ENCODE measurements around the gene ZNF597.

ZNF597 gene, protein sequence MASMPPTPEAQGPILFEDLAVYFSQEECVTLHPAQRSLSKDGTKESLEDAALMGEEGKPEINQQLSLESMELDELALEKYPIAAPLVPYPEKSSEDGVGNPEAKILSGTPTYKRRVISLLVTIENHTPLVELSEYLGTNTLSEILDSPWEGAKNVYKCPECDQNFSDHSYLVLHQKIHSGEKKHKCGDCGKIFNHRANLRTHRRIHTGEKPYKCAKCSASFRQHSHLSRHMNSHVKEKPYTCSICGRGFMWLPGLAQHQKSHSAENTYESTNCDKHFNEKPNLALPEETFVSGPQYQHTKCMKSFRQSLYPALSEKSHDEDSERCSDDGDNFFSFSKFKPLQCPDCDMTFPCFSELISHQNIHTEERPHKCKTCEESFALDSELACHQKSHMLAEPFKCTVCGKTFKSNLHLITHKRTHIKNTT

GRCh38 chr16:3443108-3444031 lies at the start of gene ZNF597, which contains the start of gene NAA60:
Gene ZNF597, minus strand, starts transcription at chr16:3443504. Its CDS starts 351 bp downstream, at chr16:3443153.
Gene NAA60, plus strand, starts transcription at chr16:3443680. Its CDS starts 32,548 bp downstream, at chr16:3476228.
- peaks cover 11% of the 10 kb centered on the region for H3K4me1 Mint-ChIP-seq

DNA sequence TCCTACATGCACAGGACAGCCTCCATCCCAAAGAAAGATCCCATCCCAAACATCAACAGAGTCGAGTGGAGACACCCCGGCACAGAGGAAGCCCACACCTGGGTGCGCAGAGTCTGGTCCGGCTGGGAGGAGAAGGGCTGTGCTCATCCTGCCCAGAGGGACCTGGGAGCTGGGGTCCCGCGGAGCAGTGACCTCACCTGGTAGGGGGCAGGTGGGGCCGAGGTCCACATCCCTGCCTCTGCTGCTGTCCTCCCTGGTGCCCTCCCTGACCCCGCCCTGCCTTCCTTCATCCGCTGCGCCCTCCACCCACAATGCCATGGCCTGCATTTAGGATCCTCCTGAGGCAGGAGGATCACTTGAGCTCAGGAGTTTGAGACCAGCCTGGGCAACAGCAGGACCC lies 49.1 kb upstream of the ZNF597 start:
- no peak overlapping the region for H3K4me3 Mint-ChIP-seq
- no peak for DNase-seq (ENCODE audit: low spot score in 2 of 2)
- peaks cover 5% of the 10 kb centered on the region for H3K4me1 Mint-ChIP-seq
- H3K27ac Mint-ChIP-seq: no peak overlapping the region
- no peaks in the 10 kb centered on the region for H3K9me3 Mint-ChIP-seq
- peaks cover 14% of the 10 kb centered on the region for H3K36me3 Mint-ChIP-seq
- no peak for ATAC-seq

More at GRCh38 chr16:3443108-3444031, at the start of gene ZNF597, which contains the start of gene NAA60:
- H3K36me3 Mint-ChIP-seq: peaks cover 62% of the 10 kb centered on the region
- peak; percentile 93 for ATAC-seq
- DNase-seq (ENCODE audit: low spot score in 2 of 2): peak; percentile 46 to 81
- H3K27ac Mint-ChIP-seq: peak within 1 kb of the TSS; percentile 97
- H3K4me3 Mint-ChIP-seq: peak within 1 kb of the TSS; percentile 89
- H3K9me3 Mint-ChIP-seq: peaks cover 7% of the 10 kb centered on the region

DNA sequence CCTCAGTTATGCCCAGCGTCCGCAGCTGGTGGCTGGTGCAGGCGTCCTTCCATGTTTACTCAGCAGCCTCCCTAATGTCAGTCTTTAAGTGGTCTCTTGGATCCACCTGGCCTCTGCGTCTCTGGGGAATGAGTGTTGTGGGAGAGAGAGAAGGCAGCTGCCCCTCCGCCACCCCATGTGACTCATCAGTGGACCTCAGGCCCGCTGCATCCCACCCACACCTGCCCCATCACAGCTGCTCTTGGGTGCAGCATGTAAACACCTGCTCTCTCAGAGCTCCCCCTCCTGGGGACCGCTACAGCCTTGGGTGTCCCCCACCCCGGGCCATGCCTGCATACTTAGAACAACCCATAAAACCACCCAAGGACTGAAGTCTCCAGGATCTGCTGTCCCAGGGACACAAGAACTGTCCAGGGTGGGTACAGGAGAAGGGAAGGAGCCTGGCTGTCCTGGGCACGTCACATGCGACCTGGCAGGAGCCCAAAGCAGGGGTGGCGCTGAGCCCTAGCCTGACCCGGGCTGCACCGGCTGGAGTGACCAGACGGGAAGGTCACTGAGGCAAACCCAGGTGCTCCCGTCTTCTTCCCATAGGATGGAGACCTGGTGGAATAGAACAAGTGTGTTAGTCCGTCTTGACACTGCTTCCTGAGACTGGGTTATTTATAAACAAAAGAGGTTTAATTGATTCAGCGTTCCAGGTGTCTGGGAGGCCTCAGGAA lies 47.8 kb upstream of the ZNF597 start:
- Mint-ChIP-seq H3K4me1 (peaks cover 5% of the 10 kb centered on the region), H3K4me3 (no peak overlapping the region), H3K9me3 (no peaks in the 10 kb centered on the region), H3K27ac (peak overlapping the region; percentile 58), H3K36me3 (peaks cover 21% of the 10 kb centered on the region)
- DNase-seq (ENCODE audit: low spot score in 2 of 2) (no peak), ATAC-seq (peak; percentile 17)

DNA sequence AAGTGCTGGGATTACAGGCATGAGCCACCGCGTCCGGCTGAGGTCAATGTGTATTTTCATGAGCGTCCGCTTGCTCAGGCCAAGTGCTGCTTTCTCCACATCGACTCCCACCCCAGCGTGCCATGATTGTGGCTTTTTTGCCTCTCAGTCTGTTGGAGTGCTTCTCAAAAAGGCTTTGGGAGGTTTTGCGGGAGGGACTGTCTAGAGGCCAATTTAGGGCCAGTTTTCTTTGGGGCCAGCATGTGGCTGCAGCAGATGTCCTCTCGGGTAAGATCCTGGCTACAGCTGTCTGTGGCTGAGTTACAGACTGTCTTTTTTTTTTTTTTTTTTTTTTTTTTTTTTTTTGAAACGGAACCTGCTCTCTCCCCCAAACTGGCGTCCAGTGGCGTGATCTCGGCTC lies 45.5 kb upstream of the ZNF597 start:
- DNase-seq (ENCODE audit: low spot score in 2 of 2): no peak
- Mint-ChIP-seq H3K36me3 (peaks cover 33% of the 10 kb centered on the region), H3K4me3 (no peak overlapping the region), H3K9me3 (no peaks in the 10 kb centered on the region), H3K27ac (no peak overlapping the region), H3K4me1 (peaks cover 5% of the 10 kb centered on the region)
- ATAC-seq: no peak

DNA sequence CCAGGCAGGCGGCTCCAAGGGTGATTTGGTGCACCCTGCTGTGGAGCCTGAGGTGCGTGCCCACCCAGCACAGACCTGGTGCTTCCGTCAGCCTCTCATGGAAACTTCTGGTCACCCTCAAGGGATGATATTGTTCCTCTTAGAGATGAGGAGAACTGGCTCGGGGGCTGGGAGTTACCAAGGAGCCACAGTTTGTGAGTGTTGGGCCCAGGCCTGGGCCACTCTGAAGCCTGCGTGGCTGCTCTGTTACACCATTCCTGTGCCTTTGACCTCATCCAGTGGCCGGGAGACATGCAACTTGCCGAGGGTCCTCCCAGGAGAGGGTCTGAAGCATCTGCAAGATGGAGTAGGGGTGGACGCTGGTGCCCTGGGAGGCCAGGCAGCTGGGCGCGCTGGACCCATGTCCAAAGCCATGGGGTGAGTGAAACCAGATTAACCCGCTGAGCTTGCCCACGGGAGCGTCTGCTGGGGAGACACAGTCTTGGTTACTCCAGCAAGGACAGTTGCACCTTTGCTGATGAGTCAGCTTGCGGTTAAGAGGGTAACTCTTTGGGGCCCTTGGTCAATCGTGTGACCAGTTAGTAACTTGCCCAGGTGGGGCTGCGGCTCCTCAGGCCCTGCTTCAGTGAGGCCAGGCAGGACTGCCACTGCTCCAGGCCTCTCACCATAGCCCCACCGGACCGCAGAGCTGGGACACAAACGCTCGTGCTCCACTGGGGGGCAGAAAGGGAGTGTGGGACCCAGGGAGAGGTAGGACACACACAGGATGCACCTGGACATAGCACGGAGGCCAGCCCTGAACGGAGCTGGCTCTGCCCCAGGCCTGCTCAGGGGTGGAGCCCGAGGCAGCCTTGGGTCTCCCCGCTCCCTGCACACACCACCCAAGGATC lies 44.5 kb upstream of the ZNF597 start:
- ATAC-seq: no peak
- H3K27ac Mint-ChIP-seq: no peak overlapping the region

DNA sequence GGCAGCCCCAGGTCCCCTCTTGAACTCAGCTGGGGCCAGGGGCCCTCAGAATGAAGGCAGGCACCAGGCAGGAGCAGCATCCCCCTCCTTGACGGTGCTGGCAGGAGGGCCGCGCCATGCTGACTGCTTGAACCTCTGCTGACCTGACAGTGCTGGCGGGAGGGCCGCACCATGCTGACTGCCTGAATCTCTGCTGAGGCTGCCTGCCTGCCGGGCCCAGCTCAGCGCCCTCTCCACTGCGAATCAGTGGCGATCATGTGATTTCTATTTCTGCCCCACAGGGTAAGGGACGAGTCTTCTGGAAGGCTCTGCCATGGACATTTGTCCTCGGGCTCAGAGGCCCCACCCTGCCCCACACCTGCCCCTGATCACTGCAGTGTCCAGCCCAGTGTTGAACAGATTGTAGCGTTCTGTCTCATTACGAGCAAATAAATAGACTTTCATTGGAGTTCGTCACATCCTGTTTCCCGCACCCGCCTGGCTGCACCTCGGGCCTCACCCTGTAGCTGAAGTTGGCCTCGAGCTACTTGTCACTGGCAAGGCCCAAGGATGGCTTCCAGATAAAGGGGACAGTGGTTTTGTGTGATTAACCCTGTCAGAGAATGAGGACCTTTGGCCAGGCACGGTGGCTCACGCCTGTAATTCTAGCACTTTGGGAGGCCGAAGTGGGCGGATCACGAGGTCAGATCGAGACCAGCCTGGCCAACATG lies 43.4 kb upstream of the ZNF597 start:
- Mint-ChIP-seq H3K36me3 (peaks cover 55% of the 10 kb centered on the region), H3K4me3 (no peak overlapping the region), H3K27ac (no peak overlapping the region), H3K9me3 (no peaks in the 10 kb centered on the region), H3K4me1 (peaks cover 17% of the 10 kb centered on the region)
- no peak for ATAC-seq
- DNase-seq (ENCODE audit: low spot score in 2 of 2): no peak

More for the DNA sequence above, 44.5 kb upstream of the ZNF597 start:
- Mint-ChIP-seq H3K36me3 (peaks cover 44% of the 10 kb centered on the region), H3K4me1 (peaks cover 7% of the 10 kb centered on the region), H3K9me3 (no peaks in the 10 kb centered on the region), H3K4me3 (no peak overlapping the region)
- no peak for DNase-seq (ENCODE audit: low spot score in 2 of 2)

DNA sequence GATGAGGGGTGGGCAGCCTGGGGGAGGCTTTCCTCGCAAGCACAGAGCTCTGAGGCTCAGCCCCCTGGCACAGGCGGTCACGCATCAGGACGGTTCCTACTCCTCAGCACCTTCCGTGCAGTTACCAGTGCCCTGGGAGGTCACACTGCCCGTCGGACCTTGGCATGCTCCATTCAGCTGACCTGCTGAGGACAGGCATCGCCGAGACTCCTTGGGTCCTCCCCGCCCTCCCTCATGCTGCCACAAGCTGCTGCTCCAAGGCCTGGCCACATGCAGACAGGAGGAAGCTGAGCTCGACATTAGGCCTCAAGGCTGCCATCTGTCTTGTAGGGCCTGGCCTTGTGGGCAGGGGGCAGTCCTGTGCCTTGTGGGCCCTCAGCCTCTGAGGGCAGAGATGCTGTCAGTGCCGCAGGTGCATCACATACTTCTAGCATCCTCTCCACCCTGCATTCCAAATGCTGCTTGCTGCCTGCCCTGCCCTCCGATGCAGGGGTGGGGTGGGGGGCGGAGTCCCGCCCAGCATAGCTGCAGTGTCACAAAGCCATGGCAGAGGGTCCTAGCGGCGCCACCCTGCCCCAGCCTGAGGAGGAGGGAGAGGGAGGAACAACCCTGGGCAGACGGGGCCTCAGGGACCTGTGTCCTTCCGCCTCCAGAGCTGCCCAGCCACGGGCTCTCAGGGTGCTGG lies 42.7 kb upstream of the ZNF597 start:
- Mint-ChIP-seq H3K4me3 (no peak overlapping the region), H3K9me3 (no peaks in the 10 kb centered on the region), H3K4me1 (peaks cover 19% of the 10 kb centered on the region), H3K27ac (no peak overlapping the region), H3K36me3 (peaks cover 57% of the 10 kb centered on the region)
- DNase-seq (ENCODE audit: low spot score in 2 of 2) (no peak), ATAC-seq (no peak)

DNA sequence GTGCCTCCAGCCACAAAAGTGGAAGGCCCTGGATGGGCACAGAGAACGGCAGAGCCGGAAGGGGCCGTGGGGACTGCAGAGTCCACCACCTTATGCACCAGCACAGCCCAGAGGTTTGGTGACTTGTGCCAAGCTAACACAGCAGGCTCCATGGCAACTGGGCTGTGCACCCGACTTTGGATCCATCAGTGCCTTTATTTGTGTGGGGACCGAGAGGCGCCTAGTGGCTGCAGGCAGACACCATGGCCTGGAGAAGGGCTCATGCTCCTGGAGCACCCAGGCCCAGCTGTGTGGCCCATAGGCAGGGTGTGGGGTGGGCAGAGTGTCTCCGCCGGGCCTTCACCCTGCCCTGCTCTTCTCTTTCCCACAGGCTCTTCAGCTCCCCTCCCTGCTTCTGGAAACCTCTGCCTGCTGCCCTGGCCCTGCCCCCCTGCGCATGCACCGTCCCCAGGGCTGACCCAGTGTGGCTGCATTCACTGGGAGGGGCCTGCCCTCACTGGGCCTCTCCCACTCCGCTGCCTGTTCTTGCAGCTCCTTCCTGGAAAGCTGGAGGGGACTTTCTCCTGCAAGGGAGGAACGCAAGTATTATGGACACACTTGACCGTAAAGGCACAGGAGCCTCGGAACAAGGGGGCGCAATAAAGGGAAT lies 41.9 kb upstream of the ZNF597 start:
- Mint-ChIP-seq H3K4me3 (no peak overlapping the region), H3K36me3 (peaks cover 64% of the 10 kb centered on the region), H3K4me1 (peaks cover 20% of the 10 kb centered on the region), H3K27ac (no peak overlapping the region), H3K9me3 (no peaks in the 10 kb centered on the region)
- DNase-seq (ENCODE audit: low spot score in 2 of 2): no peak
- ATAC-seq: no peak

- Mint-ChIP-seq H3K4me1 (peaks cover 24% of the 10 kb centered on the region), H3K4me3 (no peak overlapping the region), H3K27ac (no peak overlapping the region), H3K9me3 (no peaks in the 10 kb centered on the region), H3K36me3 (peaks cover 71% of the 10 kb centered on the region)
- ATAC-seq (no peak), DNase-seq (ENCODE audit: low spot score in 2 of 2) (no peak)
Observed at GRCh38 chr16:3484318-3485096, 41.2 kb upstream of the ZNF597 start.

DNA sequence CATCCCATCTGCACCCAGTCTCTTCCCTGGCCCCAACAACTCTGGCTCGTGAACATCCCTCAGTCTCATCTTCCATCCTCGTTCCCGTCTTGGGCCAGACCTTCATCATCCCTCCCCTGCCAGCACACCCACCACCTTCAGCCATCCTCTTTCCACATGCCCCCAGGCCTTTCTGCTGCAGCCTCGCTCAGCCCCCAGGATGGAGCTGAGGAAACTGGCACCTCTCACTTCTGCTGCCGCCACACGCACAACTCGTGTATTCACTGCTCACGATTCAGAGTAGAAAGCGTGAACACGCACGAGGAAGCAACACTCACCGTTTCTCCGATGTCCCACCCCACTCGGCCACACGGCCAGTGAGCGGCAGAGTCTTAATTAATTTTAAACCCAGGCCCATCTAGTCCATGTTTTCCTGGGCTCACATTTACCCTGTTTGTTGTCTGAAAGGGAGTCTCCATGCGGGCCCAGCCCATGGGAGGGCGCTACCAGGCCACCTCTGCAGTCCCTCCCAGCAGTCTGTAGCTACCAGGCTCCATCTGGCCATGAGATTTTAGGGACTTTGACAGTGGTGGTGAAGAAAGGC lies 39.4 kb upstream of the ZNF597 start:
- DNase-seq (ENCODE audit: low spot score in 2 of 2): no peak
- Mint-ChIP-seq H3K9me3 (no peaks in the 10 kb centered on the region), H3K4me1 (peaks cover 36% of the 10 kb centered on the region), H3K36me3 (peaks cover 77% of the 10 kb centered on the region), H3K27ac (peak overlapping the region; percentile 27), H3K4me3 (no peak overlapping the region)
- no peak for ATAC-seq

- ATAC-seq: no peak
- DNase-seq (ENCODE audit: low spot score in 2 of 2): no peak
- Mint-ChIP-seq H3K9me3 (no peaks in the 10 kb centered on the region), H3K4me1 (peaks cover 36% of the 10 kb centered on the region), H3K4me3 (no peak overlapping the region), H3K27ac (peak overlapping the region; percentile 27), H3K36me3 (peaks cover 75% of the 10 kb centered on the region)
Observed at GRCh38 chr16:3481696-3482658, 38.7 kb upstream of the ZNF597 start.
